K562 (cell line): ENCODE measurements around the gene LY6G5B. TPM values are rescaled to one million over a fixed set of nuclear protein-coding genes. Genes with fewer than 3 reads are reported as not detected.

Source experiments
- BCLAF1 ChIP-seq, 2 experiments: fragments of 450-650 bp in 1 of 2; IDR thresholded peaks; 2 replicates each; pipeline ENCODE4 v1.6.1; 2011 to 2017; ENCODE audit warnings: low read depth in 2 of 2, antibody characterized with exemption in 1 of 2, borderline replicate concordance in 1 of 2, low read length in 1 of 2, mild to moderate bottlenecking in 1 of 2, mixed read lengths in 1 of 2; ENCODE audit not compliant: control insufficient read depth in 1 of 2
- CCNT2 ChIP-seq: IDR thresholded peaks from 2 replicates; pipeline ENCODE4 v1.6.1; 2011; ENCODE audit warnings: borderline replicate concordance, low read depth, mild to moderate bottlenecking, moderate library complexity, mixed read lengths, low read length; ENCODE audit not compliant: insufficient read length; ENCODE audit errors: extremely low read depth
- FOXJ2 ChIP-seq: fragments of 200-800 bp; sonication (Bioruptor generic); IDR thresholded peaks from 2 replicates; pipeline ENCODE4 v1.6.1; 2016; ENCODE audit warnings: missing genetic modification characterization, missing compliant biosample characterization
- GTF2E2 ChIP-seq: fragments of 200-800 bp; sonication (Bioruptor generic); IDR thresholded peaks from 2 replicates; pipeline ENCODE4 v1.6.1; 2016; ENCODE audit warnings: missing genetic modification characterization, missing compliant biosample characterization
- HMBOX1 ChIP-seq: sonication (generic); IDR thresholded peaks from 2 replicates; pipeline ENCODE4 v1.6.1; 2016
- IFI16 ChIP-seq: fragments of 250-450 bp; sonication (Bioruptor Pico); IDR thresholded peaks from 2 replicates; pipeline ENCODE4 v2.1.2; 2022; ENCODE audit warnings: mild to moderate bottlenecking, inconsistent platforms
- MYNN ChIP-seq, 2 experiments: sonication (generic); formaldehyde crosslinking in 1 of 2; IDR thresholded peaks; 2 replicates each; pipeline versions ENCODE4 v1.5.0 to v1.6.1; 2016 to 2020; ENCODE audit warnings: antibody characterized with exemption in 1 of 2, missing genetic modification reagents in 1 of 2
- NCOA1 ChIP-seq: fragments of 450-650 bp; IDR thresholded peaks from 2 replicates; pipeline ENCODE4 v1.6.1; 2016; ENCODE audit warnings: low read depth
- NONO ChIP-seq, 2 experiments: fragments of 200-400 bp in 1 of 2; fragments of 450-650 bp in 1 of 2; formaldehyde crosslinking in 1 of 2; IDR thresholded peaks; 2 replicates each; pipeline ENCODE4 v1.6.1; 2017; ENCODE audit warnings: low read depth in 2 of 2, mild to moderate bottlenecking in 2 of 2, moderate library complexity in 2 of 2, low read length in 1 of 2
- NR2F6 ChIP-seq: fragments of 450-650 bp; formaldehyde crosslinking; IDR thresholded peaks from 2 replicates; pipeline ENCODE4 v1.4.0; 2020; ENCODE audit warnings: mild to moderate bottlenecking
- RBM17 ChIP-seq: fragments of 200-400 bp; formaldehyde crosslinking; IDR thresholded peaks from 2 replicates; pipeline ENCODE4 v1.6.1; 2017; ENCODE audit warnings: low read depth, mild to moderate bottlenecking, low read length, borderline replicate concordance
- SIN3B ChIP-seq: fragments of 450-650 bp; IDR thresholded peaks from 2 replicates; pipeline ENCODE4 v1.6.1; 2017; ENCODE audit warnings: low read depth, mild to moderate bottlenecking, moderate library complexity
- XRCC4 ChIP-seq: IDR thresholded peaks from one replicate; pipeline ENCODE4 v1.6.1; 2011; ENCODE audit not compliant: insufficient read depth, insufficient read length; ENCODE audit errors: extremely low read depth
- YY1 ChIP-seq, 3 experiments: IDR thresholded peaks; 2 replicates each; pipeline ENCODE4 v1.6.1; 2011; ENCODE audit warnings: low read length in 2 of 3, mild to moderate bottlenecking in 2 of 3, moderate library complexity in 2 of 3, borderline replicate concordance in 1 of 3, control low read depth in 1 of 3, low read depth in 1 of 3; ENCODE audit not compliant: insufficient read depth in 3 of 3, insufficient replicate concordance in 2 of 3, control insufficient read depth in 1 of 3, insufficient read length in 1 of 3; ENCODE audit errors: extremely low read depth in 1 of 3
- ZBTB49 ChIP-seq: sonication (generic); formaldehyde crosslinking; IDR thresholded peaks from 2 replicates; pipeline ENCODE4 v1.8.0; 2022; ENCODE audit warnings: missing genetic modification reagents, mild to moderate bottlenecking, borderline replicate concordance
- ZEB2 ChIP-seq: fragments of 450-650 bp; IDR thresholded peaks from 2 replicates; pipeline ENCODE4 v1.6.1; 2016
- ZNF239 ChIP-seq: fragments of 250-450 bp; sonication (Bioruptor Pico); IDR thresholded peaks from 2 replicates; pipeline ENCODE4 v1.4.0; 2020; ENCODE audit warnings: mild to moderate bottlenecking
- ZNF324 ChIP-seq: fragments of 250-450 bp; sonication (Bioruptor Pico); IDR thresholded peaks from 2 replicates; pipeline ENCODE4 v1.4.0; 2020; ENCODE audit warnings: mild to moderate bottlenecking
- ZNF778 ChIP-seq: fragments of 450-650 bp; formaldehyde crosslinking; IDR thresholded peaks from 2 replicates; pipeline ENCODE4 v1.4.0; 2020; ENCODE audit warnings: mild to moderate bottlenecking, moderate library complexity
- polyA plus RNA-seq, 8 experiments: library from polyadenylated mRNA; depleted of rRNA in 4 of 8; stranded (reverse) in 5 of 8; unstranded in 3 of 8; fragments of >200 nt; fragmentation: Nextera tagmentation in 2 of 8; fragmentation: Illumina TruSeq in 1 of 8; extraction: Ambion mirVana in 2 of 8; extraction: Trizol in 1 of 8; gene quantifications; 2 replicates each; pipeline versions ENCODE4 v1.2.1 to v1.2.3, GENCODE V29; 2011 to 2014; ENCODE audit warnings: inconsistent platforms in 1 of 8, missing spikeins in 1 of 8
- total RNA-seq, 7 experiments: library from RNA; depleted of rRNA in 6 of 7; stranded (reverse); fragments of >200 nt in 6 of 7; fragmentation: Illumina TruSeq in 2 of 7; extraction: Trizol in 2 of 7; gene quantifications; 2 replicates each; pipeline versions ENCODE4 v1.2.1 to v1.2.3, GENCODE V29; 2011 to 2021; ENCODE audit warnings: low replicate concordance in 1 of 7

Gene LY6G5B
- total and polyA plus RNA-seq, 9 of the 15 experiments (the other 6 are each of a cell fraction or from before 2014, with no cell fraction given): 6.0 to 27.0 (median 7.5) TPM

GRCh38 chr6:31664790-31665500 lies 4.8 kb upstream of the LY6G5B start, which contains the start of gene GPANK1 (continued):
- TF ChIP-seq IFI16 (CRISPR knock-in tag) (0 out of 2 replicates have a peak, but pooled peaks have one; percentile 9), ZEB2 (peak; percentile 26; the same call in 1 of the 2 replicates), ZNF324 (CRISPR knock-in tag) (peak; percentile 9; the same call in 1 of the 2 replicates), NCOA1 (0 out of 2 replicates have a peak, but pooled peaks have one; percentile 10), RBM17 (no peak), SIN3B (no peak), CCNT2 (no peak), NR2F6 (no peak; the same call in 1 of the 2 replicates), MYNN (IDR thresholded peaks at IDR 0.05) (no peak; the same call in 1 of the 2 replicates), MYNN (CRISPR knock-in tag; IDR thresholded peaks at IDR 0.05) (no peak), HMBOX1 (no peak), ZBTB49 (CRISPR knock-in tag) (peak; percentile 96), YY1 (IDR thresholded peaks at IDR 0.05; ENCODE audit: borderline replicate concordance in 1 of 3, control insufficient read depth in 1 of 3, extremely low read depth in 1 of 3, insufficient read depth in 3 of 3, insufficient read length in 1 of 3, insufficient replicate concordance in 2 of 3, low read depth in 1 of 3, low read length in 2 of 3) (peak; percentile 92 to 99 (median 97)), FOXJ2 (tag) (peak; percentile 95), NONO (IDR thresholded peaks at IDR 0.05; ENCODE audit: low read depth in 2 of 2, low read length in 1 of 2) (no peak), GTF2E2 (no peak), BCLAF1 (IDR thresholded peaks at IDR 0.05; ENCODE audit: borderline replicate concordance in 1 of 2, control insufficient read depth in 1 of 2, low read depth in 2 of 2, low read length in 1 of 2) (no peak), ZNF778 (CRISPR knock-in tag) (no peak), XRCC4 (no peak), ZNF239 (peak; percentile 40)
